Left renal pelvis (tissue), 4 donors: ENCODE measurements around the gene GALNT7. TPM values are rescaled to one million over a fixed set of nuclear protein-coding genes. Genes with fewer than 3 reads are reported as not detected.
"Not testable (repeated sequence)": the region's sequence is repeated elsewhere in the genome, so short reads cannot be mapped to it uniquely, and the experiment has no call there.

ENCODE experiments used
- DNase-seq, 4 donors: peaks; one replicate each; pipeline ENCODE4 v3.0.0-alpha.2; 2013; ENCODE audit warnings: low read depth in 4 of 4, low spot score in 3 of 4
- polyA plus RNA-seq, 4 donors: library from polyadenylated mRNA; unstranded; fragments of 120-200 nt; gene quantifications; one replicate each; pipeline ENCODE4 v1.2.1, GENCODE V29; 2013; ENCODE audit not compliant: insufficient read length in 4 of 4

GALNT7 gene
- polyA plus RNA-seq, 4 donors: 15.8 to 42.0 (median 36.1) TPM

- no peak for DNase-seq
These were observed 24.0 kb downstream of the GALNT7 start for GRCh38 chr4:173192375-173193162.

- no peak for DNase-seq
These were observed 25.5 kb downstream of the GALNT7 start for GRCh38 chr4:173194157-173194556.

GRCh38 chr4:173195109-173195508 lies 26.5 kb downstream of the GALNT7 start:
- no peak for DNase-seq

- DNase-seq: no peak
These were observed 30.9 kb downstream of the GALNT7 start for GRCh38 chr4:173199553-173199952.

GRCh38 chr4:173200103-173200884 lies 31.7 kb downstream of the GALNT7 start:
- DNase-seq: no peak

GRCh38 chr4:173202395-173202794 lies 33.8 kb downstream of the GALNT7 start:
- DNase-seq: no peak

GRCh38 chr4:173205656-173206055 lies 37.0 kb downstream of the GALNT7 start:
- DNase-seq: no peak

GRCh38 chr4:173208420-173208819 lies 39.8 kb downstream of the GALNT7 start:
- no peak for DNase-seq

- no peak for DNase-seq
These were observed 42.6 kb downstream of the GALNT7 start for GRCh38 chr4:173211222-173211621.

- no peak for DNase-seq
These were observed 43.2 kb downstream of the GALNT7 start for GRCh38 chr4:173211838-173212237.

- no peak for DNase-seq
These were observed 43.8 kb downstream of the GALNT7 start for GRCh38 chr4:173212379-173212778.

GRCh38 chr4:173213296-173213695 lies 44.7 kb downstream of the GALNT7 start:
- no peak for DNase-seq

- DNase-seq: no peak
These were observed 45.6 kb downstream of the GALNT7 start for GRCh38 chr4:173214231-173214630.

GRCh38 chr4:173214661-173215060 lies 46.0 kb downstream of the GALNT7 start:
- no peak for DNase-seq

- no peak for DNase-seq
These were observed 48.5 kb downstream of the GALNT7 start for GRCh38 chr4:173217075-173217474.

GRCh38 chr4:173217727-173218126 lies 49.1 kb downstream of the GALNT7 start:
- no peak for DNase-seq

- DNase-seq: no peak
These were observed 50.0 kb downstream of the GALNT7 start for GRCh38 chr4:173218411-173219125.

GRCh38 chr4:173219126-173219437 lies 50.5 kb downstream of the GALNT7 start:
- not testable (repeated sequence) for DNase-seq

- no peak for DNase-seq
These were observed 55.1 kb downstream of the GALNT7 start for GRCh38 chr4:173223743-173224142.

- DNase-seq: no peak
These were observed 57.8 kb downstream of the GALNT7 start for GRCh38 chr4:173226401-173226888.

- DNase-seq: no peak
These were observed 59.1 kb downstream of the GALNT7 start for GRCh38 chr4:173227756-173228155.
